Measurements from ENCODE around the gene GAB4. TPM values are rescaled to one million over a fixed set of nuclear protein-coding genes. Genes with fewer than 3 reads are reported as not detected.

The GAB4 gene
- total and polyA plus RNA-seq, 2 experiments from 2014 or later = 1.5 to 1.7 TPM

DNA sequence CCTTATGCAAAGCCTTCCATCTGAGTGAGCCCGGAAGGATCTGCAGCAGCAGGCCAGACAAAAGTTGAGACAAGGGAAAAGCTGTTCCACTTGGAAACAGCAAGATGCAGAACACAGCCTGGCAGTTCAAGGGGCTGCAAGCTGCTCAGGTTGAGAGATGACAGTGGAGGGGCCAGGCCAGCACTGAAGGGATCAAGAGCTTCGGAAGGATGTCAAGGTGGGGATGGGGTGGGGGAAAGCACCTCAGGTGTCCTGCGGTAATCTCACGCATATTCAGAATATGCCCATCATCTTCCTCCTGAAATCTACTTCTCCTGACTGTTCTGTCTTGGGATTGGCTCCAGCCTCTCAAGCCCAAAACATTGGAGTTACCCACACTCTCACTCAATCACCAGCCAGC, 35.7 kb downstream of the GAB4 start (continued):
- TF ChIP-seq, protein P1, sequence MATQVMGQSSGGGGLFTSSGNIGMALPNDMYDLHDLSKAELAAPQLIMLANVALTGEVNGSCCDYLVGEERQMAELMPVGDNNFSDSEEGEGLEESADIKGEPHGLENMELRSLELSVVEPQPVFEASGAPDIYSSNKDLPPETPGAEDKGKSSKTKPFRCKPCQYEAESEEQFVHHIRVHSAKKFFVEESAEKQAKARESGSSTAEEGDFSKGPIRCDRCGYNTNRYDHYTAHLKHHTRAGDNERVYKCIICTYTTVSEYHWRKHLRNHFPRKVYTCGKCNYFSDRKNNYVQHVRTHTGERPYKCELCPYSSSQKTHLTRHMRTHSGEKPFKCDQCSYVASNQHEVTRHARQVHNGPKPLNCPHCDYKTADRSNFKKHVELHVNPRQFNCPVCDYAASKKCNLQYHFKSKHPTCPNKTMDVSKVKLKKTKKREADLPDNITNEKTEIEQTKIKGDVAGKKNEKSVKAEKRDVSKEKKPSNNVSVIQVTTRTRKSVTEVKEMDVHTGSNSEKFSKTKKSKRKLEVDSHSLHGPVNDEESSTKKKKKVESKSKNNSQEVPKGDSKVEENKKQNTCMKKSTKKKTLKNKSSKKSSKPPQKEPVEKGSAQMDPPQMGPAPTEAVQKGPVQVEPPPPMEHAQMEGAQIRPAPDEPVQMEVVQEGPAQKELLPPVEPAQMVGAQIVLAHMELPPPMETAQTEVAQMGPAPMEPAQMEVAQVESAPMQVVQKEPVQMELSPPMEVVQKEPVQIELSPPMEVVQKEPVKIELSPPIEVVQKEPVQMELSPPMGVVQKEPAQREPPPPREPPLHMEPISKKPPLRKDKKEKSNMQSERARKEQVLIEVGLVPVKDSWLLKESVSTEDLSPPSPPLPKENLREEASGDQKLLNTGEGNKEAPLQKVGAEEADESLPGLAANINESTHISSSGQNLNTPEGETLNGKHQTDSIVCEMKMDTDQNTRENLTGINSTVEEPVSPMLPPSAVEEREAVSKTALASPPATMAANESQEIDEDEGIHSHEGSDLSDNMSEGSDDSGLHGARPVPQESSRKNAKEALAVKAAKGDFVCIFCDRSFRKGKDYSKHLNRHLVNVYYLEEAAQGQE (IDR thresholded peaks at IDR 0.05; ENCODE audit: unreplicated experiment) = no peak
- TF ChIP-seq POLR2AphosphoS5 (IDR thresholded peaks at IDR 0.05; ENCODE audit: low read depth) = no peak

DNA sequence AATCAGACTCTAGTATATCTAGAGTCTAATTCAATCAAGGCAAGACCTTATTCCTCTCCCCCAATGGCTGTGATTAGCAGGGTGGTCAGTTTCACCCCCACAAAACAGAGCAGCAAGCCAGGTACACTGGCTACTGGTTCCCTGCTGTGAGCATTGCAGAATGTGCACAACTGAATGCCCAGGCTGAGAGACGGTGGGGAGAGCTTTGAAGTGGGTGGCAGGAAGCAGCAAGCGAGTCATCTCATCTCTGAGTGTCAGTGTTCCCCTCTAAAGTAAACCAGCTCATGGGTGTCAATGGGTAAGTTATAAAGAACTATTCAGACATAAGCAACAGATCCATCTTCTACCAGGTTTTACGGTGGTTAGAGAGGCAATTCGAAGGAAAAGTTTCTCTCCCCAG, 37.6 kb downstream of the GAB4 start:
- Histone ChIP-seq H3K27me3 (ENCODE audit: insufficient read depth) (no peaks in the 10 kb centered on the region), H3K4me2 (no peak overlapping the region), H3K4me3 (no peak overlapping the region), H3K4me1 (ENCODE audit: insufficient read depth) (no peaks in the 10 kb centered on the region; the same call in 1 of the 2 replicates), H4K20me1 (replicated peaks; ENCODE audit: insufficient read depth) (no peaks in the 10 kb centered on the region), H3K27ac (ENCODE audit: low read depth) (no peak overlapping the region), H3K36me3 (ENCODE audit: insufficient read depth) (no peaks in the 10 kb centered on the region), H2AFZ (no peak overlapping the region), H3K79me2 (replicated peaks; ENCODE audit: insufficient read depth) (no peaks in the 10 kb centered on the region), H3F3A (replicated peaks; ENCODE audit: low read depth) (no peaks in the 10 kb centered on the region), H3K9me2 (ENCODE audit: insufficient read depth) (no peaks in the 10 kb centered on the region; the same call in 1 of the 2 replicates)
- Mint-ChIP-seq H3K27ac (no peak overlapping the region), H3K27me3 (ENCODE audit: insufficient read depth, low read depth, poor library complexity) (peaks cover 7% of the 10 kb centered on the region), H3K4me3 (no peak overlapping the region), H3K9me3 (peaks cover 90% of the 10 kb centered on the region), H3K4me1 (no peaks in the 10 kb centered on the region), H3K36me3 (ENCODE audit: low read depth) (peaks cover 17% of the 10 kb centered on the region; the same call in 2 of the 3 replicates)
- no peak for TF ChIP-seq EZH2phosphoT487 (IDR thresholded peaks at IDR 0.05; ENCODE audit: unreplicated experiment)
- TF ChIP-seq, protein P1 (IDR thresholded peaks at IDR 0.05; ENCODE audit: unreplicated experiment) = no peak
- TF ChIP-seq JUNB (IDR thresholded peaks at IDR 0.05; ENCODE audit: unreplicated experiment) = no peak
- TF ChIP-seq ZNF114 (CRISPR knock-in tag; IDR thresholded peaks at IDR 0.05) = no peak
- no peak for TF ChIP-seq ZNF462 (CRISPR knock-in tag; IDR thresholded peaks at IDR 0.05)
- ATAC-seq (no peak), DNase-seq (ENCODE audit: low spot score) (no peak)
